ENCODE data around the gene STK10.
A peak's percentile ranks its signal among the peaks of the same experiment; 100 is the strongest.

Gene STK10

DNA sequence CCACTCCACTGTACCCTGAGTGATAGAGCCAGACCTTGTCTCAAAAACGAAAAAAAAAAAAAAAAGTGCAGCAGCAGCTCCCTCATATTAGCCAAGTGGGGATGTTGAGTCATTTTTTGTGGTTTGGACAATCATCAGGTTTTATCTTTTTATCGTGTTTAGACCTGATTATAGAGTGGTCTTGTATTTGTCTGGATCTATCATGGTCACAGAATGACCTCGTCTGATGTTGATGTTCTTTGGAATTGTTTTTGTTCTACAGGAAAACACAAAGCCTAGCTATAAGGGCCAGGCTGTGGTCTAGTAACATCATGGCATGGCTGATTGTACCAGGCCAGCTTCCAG, 179.9 kb downstream of the STK10 start:
- ChIA-PET POLR2A (interaction anchor here (1.7 to 4.2 kb wide), 7 partner anchors 12 to 621 kb away, joined by 7 to 27 read pairs (median 12); partner anchors contain the start of gene NPM1), CTCF (interaction anchor here (0.6 to 3.7 kb wide), 4 partner anchors 31 to 96 kb away, joined by 3 to 22 read pairs (median 4); no protein-coding TSS in a partner anchor)
- no peak for DNase-seq (ENCODE audit: extremely low spot score)
- TF ChIP-seq L3MBTL2 (conservative IDR thresholded peaks at IDR 0.05) (no peak), HDGF (IDR thresholded peaks at IDR 0.05; ENCODE audit: borderline replicate concordance) (no peak), ARNT (IDR thresholded peaks at IDR 0.05) (no peak), ZNF384 (IDR thresholded peaks at IDR 0.05) (no peak), FOXK2 (IDR thresholded peaks at IDR 0.05) (no peak), BHLHE40 (IDR thresholded peaks at IDR 0.05; ENCODE audit: borderline replicate concordance) (no peak), FOXM1 (IDR thresholded peaks at IDR 0.05; ENCODE audit: borderline replicate concordance) (no peak), FOXA1 (IDR thresholded peaks at IDR 0.05) (no peak)

DNA sequence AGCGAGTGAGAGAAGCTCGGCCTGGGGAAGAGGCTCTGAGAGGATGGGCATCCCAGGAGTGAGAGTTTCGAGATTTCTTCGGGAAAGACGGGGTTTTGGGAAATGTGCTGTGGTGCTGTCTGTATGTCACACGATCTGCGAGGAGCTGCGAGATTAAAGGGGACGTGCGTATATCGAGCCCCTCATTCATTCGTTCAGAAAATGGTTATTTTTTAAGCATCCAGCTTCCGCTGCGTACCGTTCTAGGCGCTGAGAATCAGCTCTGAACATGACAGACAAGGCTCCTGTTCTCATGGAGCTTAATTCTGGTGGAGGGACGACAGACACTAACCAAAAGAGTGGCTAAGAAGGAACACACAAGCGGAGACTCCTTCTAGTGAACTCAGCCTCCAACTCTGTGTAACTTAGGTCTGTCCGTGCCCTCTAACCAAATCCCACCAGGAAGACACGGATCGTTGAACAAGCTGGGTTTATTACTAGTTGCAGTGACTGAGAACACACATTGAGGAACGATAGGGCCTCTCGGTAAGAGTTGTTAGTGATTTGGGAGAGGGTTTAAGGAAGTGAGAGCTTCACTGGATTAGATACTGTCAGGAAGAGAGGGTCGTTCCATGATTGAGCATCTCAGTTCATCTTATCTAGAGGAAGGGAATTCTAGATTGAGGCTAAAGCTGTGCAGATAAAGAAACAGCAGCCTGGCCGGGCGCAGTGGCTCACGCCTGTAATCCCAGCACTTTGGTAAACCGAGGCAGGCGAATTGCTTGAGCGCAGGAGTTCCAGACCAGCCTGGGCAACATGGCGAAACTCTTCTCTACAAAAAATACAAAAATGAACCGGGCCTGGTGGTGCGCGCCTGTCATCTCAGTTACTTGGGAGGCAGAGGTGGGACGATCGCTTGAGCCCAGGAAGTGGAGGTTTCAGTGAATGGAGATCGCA, 180.6 kb downstream of the STK10 start:
- POLR2A ChIA-PET = interaction anchor here (0.7 to 4.2 kb wide), 25 partner anchors 11 to 620 kb away, joined by 3 to 29 read pairs (median 5); partner anchors contain the start of gene NPM1
- CTCF ChIA-PET = interaction anchor here (0.6 to 3.7 kb wide), 7 partner anchors 21 to 96 kb away, joined by 3 to 22 read pairs (median 3); no protein-coding TSS in a partner anchor
- no peak for TF ChIP-seq SUZ12 (IDR thresholded peaks at IDR 0.05)
- TF ChIP-seq FOXK2 (IDR thresholded peaks at IDR 0.05) = no peak
- TF ChIP-seq HDGF (IDR thresholded peaks at IDR 0.05; ENCODE audit: borderline replicate concordance) = 0 out of 2 replicates have a peak, but pooled peaks have one; percentile 74
- peak; percentile 18 for DNase-seq (ENCODE audit: extremely low spot score)

DNA sequence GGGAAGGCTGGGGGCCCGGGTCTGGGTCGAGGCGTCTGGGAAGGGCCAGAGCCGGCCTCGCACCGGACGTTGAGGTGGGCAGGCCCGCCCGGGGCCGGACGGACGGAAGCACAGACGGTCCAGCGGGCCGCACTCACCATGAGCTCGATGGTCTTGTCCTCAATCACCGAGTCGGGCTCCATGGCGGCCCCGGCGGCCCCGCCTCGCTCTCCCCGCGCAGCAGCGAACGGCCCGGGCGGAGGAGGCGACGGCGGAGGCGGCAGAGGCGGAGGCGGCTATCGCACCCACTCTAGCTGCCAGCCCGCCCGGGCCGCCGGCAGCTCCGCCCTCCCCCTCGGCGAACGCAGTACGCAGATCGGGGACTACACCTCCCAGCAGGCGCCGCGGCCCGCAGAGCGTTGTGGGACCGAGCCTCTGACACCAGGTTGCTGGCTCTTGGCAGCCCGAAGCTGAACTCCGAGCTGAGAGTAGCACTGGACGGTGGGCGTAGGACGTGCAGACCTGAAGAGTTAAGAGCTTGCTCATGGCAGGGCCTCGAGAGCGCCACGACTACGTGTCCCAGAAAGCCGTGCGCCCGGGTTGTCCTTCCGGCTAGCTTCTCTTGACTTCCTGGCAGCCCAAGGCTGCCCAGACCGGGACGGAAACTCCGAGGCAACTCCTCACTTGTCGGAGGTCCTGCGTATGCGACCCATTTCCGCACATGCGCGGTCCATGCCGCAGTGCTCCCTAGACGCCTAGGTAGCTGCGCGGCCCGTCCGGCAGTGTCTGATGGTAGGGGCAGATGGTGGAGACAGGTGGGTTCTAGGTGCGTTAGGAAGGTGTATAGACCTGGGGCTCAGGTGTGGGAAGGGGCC, 181.5 kb downstream of the STK10 start, which contains the start of gene FBXW11:
Gene FBXW11, minus strand, starts transcription at position 318 of the 854 bp plus-strand sequence. Its CDS starts 136 bp downstream, at position 182.
- CTCF ChIA-PET = interaction anchor here (0.6 to 3.7 kb wide), 7 partner anchors 22 to 98 kb away, joined by 3 to 22 read pairs (median 3); no protein-coding TSS in a partner anchor
- DNase-seq (ENCODE audit: extremely low spot score) = peak; percentile 98
- POLR2A ChIA-PET = interaction anchor here (0.6 to 4.2 kb wide), 33 partner anchors 10 to 619 kb away, joined by 3 to 29 read pairs (median 5); partner anchors contain the start of gene NPM1
- TF ChIP-seq L3MBTL2 (conservative IDR thresholded peaks at IDR 0.05) (peak; percentile 54; the same call in 1 of the 2 replicates), FOXM1 (IDR thresholded peaks at IDR 0.05; ENCODE audit: borderline replicate concordance) (no peak), ARNT (IDR thresholded peaks at IDR 0.05) (no peak), ELF4 (IDR thresholded peaks at IDR 0.05) (peak; percentile 90; the same call in 1 of the 2 replicates), BHLHE40 (IDR thresholded peaks at IDR 0.05; ENCODE audit: borderline replicate concordance) (no peak), SUZ12 (IDR thresholded peaks at IDR 0.05) (peak; percentile 87; the same call in 1 of the 2 replicates), TARDBP (IDR thresholded peaks at IDR 0.05) (no peak), ZNF384 (IDR thresholded peaks at IDR 0.05) (no peak), HDGF (IDR thresholded peaks at IDR 0.05; ENCODE audit: borderline replicate concordance) (no peak), CTBP1 (IDR thresholded peaks at IDR 0.05; ENCODE audit: borderline replicate concordance) (no peak), LEF1 (IDR thresholded peaks at IDR 0.05; ENCODE audit: borderline replicate concordance) (no peak), SP1 (IDR thresholded peaks at IDR 0.05) (no peak), FOXA1 (IDR thresholded peaks at IDR 0.05) (no peak), FOXK2 (IDR thresholded peaks at IDR 0.05) (no peak), NFRKB (IDR thresholded peaks at IDR 0.05) (no peak)
- TF ChIP-seq, protein P1, sequence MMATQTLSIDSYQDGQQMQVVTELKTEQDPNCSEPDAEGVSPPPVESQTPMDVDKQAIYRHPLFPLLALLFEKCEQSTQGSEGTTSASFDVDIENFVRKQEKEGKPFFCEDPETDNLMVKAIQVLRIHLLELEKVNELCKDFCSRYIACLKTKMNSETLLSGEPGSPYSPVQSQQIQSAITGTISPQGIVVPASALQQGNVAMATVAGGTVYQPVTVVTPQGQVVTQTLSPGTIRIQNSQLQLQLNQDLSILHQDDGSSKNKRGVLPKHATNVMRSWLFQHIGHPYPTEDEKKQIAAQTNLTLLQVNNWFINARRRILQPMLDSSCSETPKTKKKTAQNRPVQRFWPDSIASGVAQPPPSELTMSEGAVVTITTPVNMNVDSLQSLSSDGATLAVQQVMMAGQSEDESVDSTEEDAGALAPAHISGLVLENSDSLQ (IDR thresholded peaks at IDR 0.05) = peak; percentile 47

DNA sequence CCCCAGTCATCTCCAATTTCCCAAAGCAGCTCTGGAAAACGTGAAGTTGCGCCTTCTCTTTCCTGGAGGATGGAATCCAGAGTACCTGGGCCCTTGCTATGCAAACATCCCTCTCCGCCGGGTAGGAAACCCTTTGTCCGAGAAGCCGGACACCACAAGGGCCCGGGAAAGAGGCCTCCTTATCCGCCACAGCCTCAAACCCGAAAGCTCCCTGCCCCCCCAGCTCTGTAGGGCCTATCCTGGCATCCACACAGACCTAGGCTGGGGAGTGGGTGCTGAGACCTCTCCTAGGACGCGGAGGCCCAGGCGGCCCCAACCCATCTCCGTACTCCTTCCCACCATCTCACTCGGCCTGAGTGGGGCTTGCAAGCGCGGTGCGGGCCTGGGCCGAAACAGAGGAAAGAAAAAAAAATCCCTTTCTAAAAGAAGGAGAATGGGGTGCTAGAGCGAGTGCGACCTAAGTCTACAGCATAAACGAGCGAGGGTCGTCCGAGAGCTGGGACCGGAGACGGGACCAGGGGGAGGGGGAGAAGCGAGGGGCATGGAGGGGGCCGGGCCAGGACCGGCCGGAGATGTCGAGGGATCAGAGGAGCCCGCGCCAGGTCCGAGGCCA, 182.2 kb downstream of the STK10 start:
- peak; percentile 28 for DNase-seq (ENCODE audit: extremely low spot score)
- TF ChIP-seq L3MBTL2 (conservative IDR thresholded peaks at IDR 0.05) (no peak), ARNT (IDR thresholded peaks at IDR 0.05) (no peak), LEF1 (IDR thresholded peaks at IDR 0.05; ENCODE audit: borderline replicate concordance) (no peak), ZNF384 (IDR thresholded peaks at IDR 0.05) (no peak), FOXA1 (IDR thresholded peaks at IDR 0.05) (no peak), NFRKB (IDR thresholded peaks at IDR 0.05) (no peak), ELF4 (IDR thresholded peaks at IDR 0.05) (no peak), FOXM1 (IDR thresholded peaks at IDR 0.05; ENCODE audit: borderline replicate concordance) (no peak)
- TF ChIP-seq, protein P1 (IDR thresholded peaks at IDR 0.05) = no peak
- POLR2A ChIA-PET = interaction anchor here (0.6 to 4.2 kb wide), 16 partner anchors 9 to 618 kb away, joined by 3 to 29 read pairs (median 8); partner anchors contain the start of gene NPM1
- CTCF ChIA-PET = interaction anchor here (0.9 to 3.7 kb wide), 3 partner anchors 9 to 97 kb away, joined by 3 to 22 read pairs (median 3); no protein-coding TSS in a partner anchor

DNA sequence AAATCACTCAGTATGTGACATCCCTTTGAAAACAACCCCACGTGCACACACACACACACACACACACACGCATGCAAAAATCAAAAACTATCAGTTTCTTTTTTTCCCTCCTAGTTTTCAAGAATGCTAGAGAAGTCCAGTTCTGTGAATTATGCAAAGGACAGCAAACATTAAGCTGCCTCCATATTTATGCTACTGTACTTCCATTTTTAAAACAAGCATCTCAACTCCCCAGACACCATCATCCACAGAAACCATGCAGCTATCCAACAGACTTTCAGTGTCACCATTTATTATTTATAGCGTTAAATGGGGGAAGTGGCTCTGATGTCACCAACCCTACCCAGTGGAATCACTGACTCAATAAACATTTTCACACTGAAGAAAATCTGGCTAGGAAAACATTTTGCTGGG, 183.2 kb downstream of the STK10 start:
- POLR2A ChIA-PET = interaction anchor here (1.7 to 4.2 kb wide), 6 partner anchors 8 to 84 kb away, joined by 8 to 29 read pairs (median 18); no protein-coding TSS in a partner anchor
- TF ChIP-seq ELF4 (IDR thresholded peaks at IDR 0.05) (no peak), ARNT (IDR thresholded peaks at IDR 0.05) (no peak), FOXK2 (IDR thresholded peaks at IDR 0.05) (no peak), TARDBP (IDR thresholded peaks at IDR 0.05) (no peak), SUZ12 (IDR thresholded peaks at IDR 0.05) (no peak), NFRKB (IDR thresholded peaks at IDR 0.05) (no peak)
- TF ChIP-seq, protein P1 (IDR thresholded peaks at IDR 0.05) = peak; percentile 94
- CTCF ChIA-PET = interaction anchor here (0.6 to 3.7 kb wide), 3 partner anchors 8 to 209 kb away, joined by 3 to 22 read pairs (median 4); no protein-coding TSS in a partner anchor
- DNase-seq (ENCODE audit: extremely low spot score) = no peak
